ENCODE measurements around the gene EFCAB6. TPM values are rescaled to one million over a fixed set of nuclear protein-coding genes. Genes with fewer than 3 reads are reported as not detected.

The EFCAB6 gene
- polyA plus RNA-seq, 1 donor: 0.80 TPM

GRCh38 chr22:43633631-43634285 lies 178.3 kb downstream of the EFCAB6 start:
- DNase-seq: no peak

- DNase-seq: no peak
Measured at GRCh38 chr22:43631846-43632245, 180.3 kb downstream of the EFCAB6 start.

- DNase-seq: no peak
Measured at GRCh38 chr22:43631201-43631600, 180.9 kb downstream of the EFCAB6 start.

- DNase-seq: no peak
Measured at GRCh38 chr22:43630451-43630850, 181.7 kb downstream of the EFCAB6 start.

- DNase-seq: no peak
Measured at GRCh38 chr22:43628250-43628649, 183.9 kb downstream of the EFCAB6 start.

- no peak for DNase-seq
Measured at GRCh38 chr22:43627485-43628213, 184.5 kb downstream of the EFCAB6 start.

GRCh38 chr22:43625242-43625641 lies 186.9 kb downstream of the EFCAB6 start:
- no peak for DNase-seq

GRCh38 chr22:43624144-43624998 lies 187.7 kb downstream of the EFCAB6 start:
- DNase-seq: no peak

- no peak for DNase-seq
Measured at GRCh38 chr22:43622886-43623285, 189.2 kb downstream of the EFCAB6 start.

- DNase-seq: no peak
Measured at GRCh38 chr22:43620197-43620596, 191.9 kb downstream of the EFCAB6 start.

GRCh38 chr22:43618517-43618916 lies 193.6 kb downstream of the EFCAB6 start:
- DNase-seq: no peak

GRCh38 chr22:43616645-43617044 lies 195.5 kb downstream of the EFCAB6 start:
- no peak for DNase-seq

- no peak for DNase-seq
Measured at GRCh38 chr22:43600265-43600664, 211.8 kb downstream of the EFCAB6 start.

- no peak for DNase-seq
Measured at GRCh38 chr22:43592476-43592875, 219.6 kb downstream of the EFCAB6 start.

- no peak for DNase-seq
Measured at GRCh38 chr22:43591380-43591779, 220.7 kb downstream of the EFCAB6 start.

- DNase-seq: no peak
Measured at GRCh38 chr22:43587574-43587973, 224.5 kb downstream of the EFCAB6 start.

GRCh38 chr22:43583501-43583900 lies 228.6 kb downstream of the EFCAB6 start:
- DNase-seq: no peak

- no peak for DNase-seq
Measured at GRCh38 chr22:43582394-43582793, 229.7 kb downstream of the EFCAB6 start.

GRCh38 chr22:43580271-43580750 lies 231.8 kb downstream of the EFCAB6 start:
- no peak for DNase-seq

- DNase-seq: no peak
Measured at GRCh38 chr22:43574738-43575137, 237.4 kb downstream of the EFCAB6 start.

GRCh38 chr22:43572710-43573109 lies 239.4 kb downstream of the EFCAB6 start:
- DNase-seq: no peak

- no peak for DNase-seq
Measured at GRCh38 chr22:43571181-43571580, 240.9 kb downstream of the EFCAB6 start.

- no peak for DNase-seq
Measured at GRCh38 chr22:43570531-43571165, 241.5 kb downstream of the EFCAB6 start.

Measured in hindlimb muscle (tissue), 1 donor.